Activated T-cell treated with anti-CD3 and anti-CD28 coated beads, Interleukin-2, amount 50 U/mL, for 1 hour (primary cell): ENCODE measurements around the gene CIAPIN1.

Experiments
- DNase-seq: peaks from one replicate; pipeline ENCODE4 v3.0.0-alpha.2; 2020

Gene CIAPIN1

DNA sequence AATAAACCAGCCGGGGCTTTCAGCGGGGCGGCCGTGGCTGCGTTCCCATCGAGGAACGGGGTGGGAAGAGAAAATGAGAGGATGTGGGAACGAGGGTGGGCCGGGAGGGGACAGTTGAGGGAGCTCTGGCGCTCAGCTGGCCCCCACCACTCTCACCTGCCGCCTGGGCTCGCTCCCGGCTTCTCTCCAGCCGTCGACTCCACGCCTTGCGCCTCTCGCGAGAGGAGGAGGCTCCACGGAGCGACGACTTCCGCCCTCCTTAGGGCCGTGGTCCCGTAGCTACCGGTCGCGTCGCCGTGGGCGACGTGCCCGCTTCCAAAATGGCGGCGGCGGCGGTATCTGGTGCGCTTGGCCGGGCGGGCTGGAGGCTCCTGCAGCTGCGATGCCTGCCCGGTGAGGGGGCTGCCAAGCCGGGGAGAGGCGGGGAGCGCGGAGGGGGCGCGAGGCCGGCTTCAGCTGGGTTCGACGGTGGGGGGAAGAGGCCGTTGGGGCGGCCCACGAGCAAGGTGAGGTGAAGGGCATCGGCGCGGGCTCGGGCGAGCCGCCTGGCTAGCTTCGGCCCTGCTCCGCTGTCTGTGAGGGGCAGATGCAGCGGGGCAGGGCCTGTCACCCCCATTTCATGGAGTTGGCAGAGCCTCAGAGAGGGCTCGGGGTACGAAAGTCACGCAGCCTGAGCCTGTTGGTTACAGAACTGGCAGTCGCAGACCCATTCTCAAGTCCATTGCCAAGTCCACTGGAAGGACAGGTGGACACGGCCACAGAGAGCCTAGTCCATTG is at the start of gene CIAPIN1, which contains the start of gene COQ9:
CIAPIN1 (minus strand) TSS at position 200 of the 777 bp plus-strand sequence. CDS start 6,457 bp downstream, outside the sequence.
COQ9 (plus strand) TSS at position 294 of the 777 bp plus-strand sequence; CDS start at position 321, 27 bp downstream.
- peak; percentile 92 for DNase-seq

DNA sequence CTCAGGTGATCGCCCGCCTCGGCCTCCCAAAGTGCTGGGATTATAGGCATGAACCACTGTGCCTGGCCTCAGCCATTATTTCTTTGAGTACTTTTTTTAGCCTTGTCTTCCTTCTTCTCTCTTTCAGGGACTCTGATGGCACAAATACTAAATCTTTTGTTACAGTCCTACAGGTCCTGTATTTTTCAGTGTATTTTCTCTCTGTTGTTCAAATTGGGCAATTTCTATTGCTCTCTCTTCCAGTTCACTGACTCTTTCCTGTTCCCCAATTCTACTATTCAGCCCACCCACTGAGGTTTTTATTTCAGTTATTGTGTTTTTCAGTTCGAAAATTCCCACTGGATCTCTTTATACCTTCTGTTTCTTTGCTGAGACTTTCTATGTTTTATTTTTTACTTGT is 46.6 kb upstream of the CIAPIN1 start:
- no peak for DNase-seq

DNA sequence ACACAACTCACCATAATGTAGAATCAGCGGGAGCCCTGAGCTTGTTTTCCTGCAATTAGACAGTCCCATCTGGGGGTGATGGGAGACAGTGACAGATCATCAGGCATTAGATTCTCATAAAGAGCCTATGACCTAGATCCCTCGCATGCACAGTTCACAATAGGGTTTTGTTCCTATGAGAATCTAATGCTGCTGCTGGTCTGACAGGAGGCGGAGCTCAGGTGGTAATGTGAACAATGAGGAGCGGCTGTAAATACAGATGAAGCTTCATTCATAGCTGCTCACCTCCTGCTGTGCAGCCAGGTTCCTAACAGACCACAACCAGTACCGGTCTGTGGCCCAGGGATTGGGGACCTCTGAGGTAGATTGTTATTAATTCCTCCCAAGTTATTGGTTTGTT is 42.0 kb upstream of the CIAPIN1 start:
- no peak for DNase-seq

DNA sequence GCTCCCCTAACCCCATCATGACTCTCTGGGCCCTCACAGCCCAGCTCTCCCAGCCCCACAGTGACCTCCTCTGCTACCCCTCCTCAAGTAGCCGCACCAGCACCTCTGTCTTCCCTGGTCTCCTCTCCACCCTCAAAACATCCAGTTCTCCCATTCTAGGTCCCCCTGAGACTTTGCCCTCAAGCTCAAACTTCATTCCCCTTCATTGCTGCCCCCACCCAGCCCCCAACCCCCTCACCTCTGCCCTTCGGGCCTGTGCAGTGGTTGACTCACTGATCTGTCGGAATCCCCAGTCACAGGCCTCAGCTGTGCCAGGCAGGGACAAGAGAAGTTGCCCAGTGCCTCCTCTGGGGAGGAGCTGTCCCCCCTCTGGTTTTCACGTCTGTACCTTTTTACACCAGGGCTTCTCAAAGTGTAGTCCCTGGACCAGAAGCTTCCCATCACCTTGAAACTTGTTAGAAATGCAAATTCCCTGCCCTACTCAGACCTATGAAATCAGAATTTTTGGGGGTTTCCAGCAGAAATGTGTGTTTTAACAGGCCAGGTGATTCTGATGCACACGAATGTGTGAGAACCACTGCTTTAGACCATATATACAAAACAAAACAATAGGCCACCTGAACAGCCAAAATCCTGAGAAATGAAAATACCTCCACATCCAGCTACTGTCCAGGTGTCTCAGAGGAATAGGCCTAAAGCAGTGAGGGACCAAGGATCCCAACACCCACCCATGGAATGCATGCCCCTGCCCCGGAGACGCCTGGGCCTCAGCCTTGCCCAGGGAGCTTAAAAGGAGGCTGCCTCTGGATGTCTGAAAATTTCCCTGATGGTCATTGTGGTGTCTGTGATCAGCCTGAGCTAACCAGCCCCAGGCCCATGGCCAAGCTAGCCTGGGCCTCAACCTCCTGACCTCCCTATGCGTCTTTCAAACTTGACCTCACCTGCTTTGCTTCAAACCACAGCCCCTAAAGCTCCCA is 40.0 kb upstream of the CIAPIN1 start:
- DNase-seq, result no peak

DNA sequence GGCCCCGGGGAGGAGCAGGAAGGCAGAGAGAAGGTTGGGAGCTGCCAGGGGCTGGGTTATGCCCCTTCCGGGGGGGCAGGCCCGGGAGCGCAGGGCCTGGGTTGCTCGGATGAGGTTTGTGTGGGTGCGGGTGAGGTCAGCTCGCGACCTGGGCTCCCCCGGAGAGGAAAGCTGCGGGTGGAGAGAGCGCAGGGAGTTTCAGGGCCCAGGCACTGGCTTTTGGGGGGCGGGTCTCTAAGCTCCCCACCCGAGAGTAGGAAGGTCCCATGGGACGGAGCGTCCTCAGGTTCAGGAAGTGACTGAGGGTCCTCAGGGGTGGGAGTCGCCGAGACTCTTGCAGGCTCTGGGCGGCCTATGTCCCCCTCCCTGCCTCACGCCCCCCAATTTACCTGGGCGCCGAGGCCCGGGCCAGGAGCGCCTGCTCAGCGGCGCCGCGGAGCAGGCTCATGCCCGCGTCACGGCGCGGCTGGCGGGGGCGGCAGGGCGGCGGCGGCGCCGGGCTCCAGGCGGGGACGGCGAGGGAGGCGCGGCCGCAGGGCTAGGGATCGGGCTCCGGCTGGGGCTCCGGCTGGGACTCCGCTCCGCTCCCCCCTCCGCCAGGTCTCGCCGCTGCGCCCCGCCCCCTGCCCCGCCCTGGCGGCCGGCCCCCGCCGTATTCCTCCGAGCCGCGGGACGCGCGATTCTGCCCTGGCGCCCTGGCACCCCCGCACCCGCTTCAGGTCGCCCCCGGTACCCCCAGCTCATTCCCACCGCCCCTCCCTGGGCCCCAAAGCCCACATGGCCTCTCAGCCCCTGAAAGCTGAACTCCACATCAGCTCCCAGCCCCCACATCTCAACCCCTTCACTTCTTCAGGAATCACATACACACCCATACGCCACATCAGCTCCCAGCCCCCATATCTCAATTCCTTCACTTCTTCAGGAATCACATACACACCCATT is 39.0 kb upstream of the CIAPIN1 start, which contains the start of gene DOK4:
DOK4 (minus strand) TSS at position 578 of the 942 bp plus-strand sequence. CDS start 6,986 bp downstream, outside the sequence.
- DNase-seq, result peak; percentile 86

DNA sequence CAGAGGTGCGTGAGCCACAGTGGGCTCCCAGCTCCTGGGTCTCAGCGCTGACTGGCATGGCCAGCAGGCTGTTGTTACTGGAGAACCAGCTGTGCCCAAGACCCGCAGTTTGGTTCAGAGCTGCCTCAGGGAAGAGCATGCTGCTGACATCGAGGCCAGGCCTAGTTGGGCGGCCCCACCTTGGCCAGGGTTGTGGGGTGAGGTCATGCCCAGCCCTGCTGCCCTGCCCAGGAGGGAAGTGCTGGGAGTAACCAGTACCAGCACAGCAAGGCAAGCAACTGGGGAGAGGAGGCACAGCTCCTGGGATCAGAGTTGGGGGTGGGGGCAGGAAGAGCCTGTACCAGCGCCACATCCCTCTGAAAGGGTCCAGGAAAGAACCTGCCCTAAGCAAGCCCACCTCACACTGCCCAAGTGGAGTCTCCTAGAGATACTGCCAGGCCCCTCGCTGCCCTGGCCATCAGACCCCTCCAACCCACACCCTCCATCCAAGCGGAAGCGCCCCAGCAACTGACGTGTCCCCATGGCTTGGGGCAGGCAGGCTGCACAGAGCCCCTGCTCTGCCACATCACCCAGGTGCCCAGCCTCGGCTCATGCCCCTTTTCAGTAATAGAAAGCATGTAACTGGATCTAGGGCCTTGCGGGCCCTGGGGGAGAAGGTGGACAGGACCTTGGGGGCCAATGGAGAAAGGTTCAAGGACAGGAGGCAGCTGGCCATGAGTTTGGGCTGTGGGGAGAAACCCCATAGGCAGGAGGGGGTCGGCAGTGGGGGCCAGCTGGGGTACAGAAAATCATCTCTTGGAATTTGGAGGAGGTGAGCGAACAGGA is 38.1 kb upstream of the CIAPIN1 start:
- no peak for DNase-seq

DNA sequence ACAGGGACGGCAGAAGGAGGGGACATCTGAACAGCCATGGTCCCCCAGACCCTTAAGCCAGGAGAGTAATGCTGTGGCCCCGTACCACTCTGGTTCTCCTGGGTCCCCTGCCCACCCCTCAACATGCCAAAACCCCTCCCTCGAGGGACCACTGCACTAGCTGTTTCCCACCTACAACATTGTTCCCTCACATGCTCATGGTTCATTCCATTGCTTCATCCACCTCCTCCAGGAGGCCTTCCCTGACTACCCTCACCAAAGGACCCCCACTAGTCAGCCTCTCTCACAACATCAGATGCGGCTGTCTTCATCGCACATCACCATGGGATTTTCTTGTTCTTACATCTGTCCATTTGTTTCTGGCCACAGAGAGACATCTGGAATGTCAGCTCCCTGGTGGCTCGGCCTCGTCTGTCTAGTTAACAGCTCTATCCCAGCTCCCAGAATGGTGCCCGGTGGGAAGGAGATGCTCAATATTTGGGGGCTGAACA is 37.4 kb upstream of the CIAPIN1 start:
- DNase-seq, result no peak

DNA sequence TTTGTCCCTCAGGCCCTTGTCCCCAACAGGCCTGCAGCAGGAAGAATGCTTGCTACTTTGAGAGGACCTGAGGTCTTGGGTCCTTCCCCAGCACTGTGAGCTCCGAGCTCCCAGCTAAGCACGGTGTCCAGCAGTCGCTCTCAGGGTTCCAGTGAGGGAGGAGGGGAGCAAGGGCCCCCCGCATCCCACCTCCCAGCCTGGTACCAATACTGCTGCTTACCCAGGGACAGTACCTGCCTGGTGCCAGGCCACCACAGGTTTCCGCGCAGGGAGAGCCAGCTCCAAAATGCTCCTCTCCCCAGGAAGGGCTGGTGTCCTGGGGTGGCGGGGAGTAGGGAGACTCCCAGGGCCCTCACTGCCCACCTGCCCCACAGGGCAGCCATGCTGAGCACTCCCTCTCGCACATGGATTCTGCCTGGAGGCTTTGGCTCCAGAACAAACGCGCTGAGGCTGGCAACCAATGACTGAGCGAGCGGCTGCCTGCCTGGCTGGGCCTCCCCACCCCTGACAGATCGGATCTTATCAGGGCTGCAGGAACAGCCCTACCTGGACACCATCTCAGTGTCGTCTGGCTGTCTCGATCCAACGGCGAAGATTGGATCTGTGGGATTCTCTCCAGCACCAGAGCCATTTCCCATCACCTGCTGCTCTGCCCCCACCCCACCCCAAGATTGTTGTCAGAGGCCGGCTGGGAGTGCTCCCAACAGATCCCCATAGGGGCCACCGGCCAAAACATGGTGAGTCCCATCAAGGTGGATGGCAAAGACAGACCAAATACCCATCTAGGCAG is 36.7 kb upstream of the CIAPIN1 start:
- DNase-seq, result no peak

DNA sequence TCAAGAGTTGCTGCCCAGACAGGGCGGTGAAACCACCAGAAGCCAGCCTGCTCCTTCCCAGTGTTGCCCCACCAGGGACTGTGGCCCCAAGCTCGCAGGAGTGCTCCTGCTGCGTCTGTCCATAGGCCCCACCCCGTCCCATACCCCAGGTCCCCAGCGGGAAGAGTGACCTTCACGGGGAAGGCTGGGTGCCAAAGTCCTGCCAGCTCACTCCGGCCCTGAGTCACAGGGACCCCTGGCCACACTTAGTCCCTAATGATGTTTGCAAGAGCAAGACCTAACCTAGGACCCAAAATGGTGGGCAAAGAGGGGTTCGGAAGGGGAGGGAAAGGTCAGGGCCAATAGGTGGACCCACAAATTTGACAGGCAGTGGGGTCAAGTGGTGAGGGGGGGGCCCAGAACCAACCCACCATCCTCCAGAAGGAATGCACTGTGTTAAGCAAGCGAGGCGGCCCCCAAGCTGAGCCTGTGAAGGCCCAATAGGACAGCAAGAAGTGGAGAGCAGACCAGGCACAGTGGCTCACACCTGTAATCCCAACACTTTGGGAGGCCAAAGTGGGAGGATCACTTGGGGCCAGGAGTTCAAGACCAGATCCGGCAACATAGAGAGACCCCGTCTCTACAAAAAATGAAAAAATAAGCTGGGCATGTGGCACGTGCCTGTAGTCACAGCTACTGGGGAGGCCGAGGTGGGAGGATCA is 35.8 kb upstream of the CIAPIN1 start:
- DNase-seq, result no peak

DNA sequence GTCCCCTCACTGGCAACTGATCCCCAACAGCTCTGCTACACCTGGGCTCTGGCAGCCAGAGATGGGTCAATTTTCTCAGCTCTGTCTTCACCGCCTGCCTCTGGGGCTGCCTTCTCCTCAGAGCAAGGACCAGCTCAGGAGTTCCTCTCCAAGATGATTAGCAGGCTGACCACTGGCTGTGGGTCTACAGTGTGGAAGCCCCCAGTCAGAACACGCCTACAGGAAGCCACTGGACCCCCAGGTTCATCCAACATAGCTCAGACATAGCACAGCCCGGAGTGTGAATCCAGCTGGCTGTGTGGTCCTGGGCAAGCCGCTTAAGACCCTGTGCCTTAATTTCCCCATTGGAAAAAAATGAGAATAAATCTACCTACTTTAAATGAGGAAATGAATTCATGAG is 34.2 kb upstream of the CIAPIN1 start:
- no peak for DNase-seq

DNA sequence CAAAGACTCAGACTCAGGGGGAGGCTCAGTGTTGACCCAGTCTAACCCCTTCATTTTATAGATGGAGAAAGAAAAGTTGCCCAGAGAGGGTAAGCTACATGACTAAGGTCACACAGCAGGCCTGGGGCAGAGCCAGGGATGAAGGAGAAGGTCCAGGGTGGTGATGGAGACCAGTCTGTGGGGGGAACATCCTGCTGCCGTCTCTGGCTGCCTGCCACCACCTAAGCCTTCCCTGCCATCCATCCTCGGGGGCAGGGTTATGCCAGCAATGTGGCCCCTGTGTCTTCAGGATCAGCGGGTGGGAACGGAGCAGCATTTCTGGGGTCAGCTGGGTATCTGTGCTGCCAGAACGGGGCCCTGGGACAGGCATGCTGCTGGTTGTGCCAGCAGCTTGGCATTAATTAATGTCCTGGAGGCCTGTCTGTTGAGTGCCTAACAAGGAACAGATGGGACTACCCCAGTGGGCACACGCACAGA is 33.6 kb upstream of the CIAPIN1 start:
- no peak for DNase-seq

DNA sequence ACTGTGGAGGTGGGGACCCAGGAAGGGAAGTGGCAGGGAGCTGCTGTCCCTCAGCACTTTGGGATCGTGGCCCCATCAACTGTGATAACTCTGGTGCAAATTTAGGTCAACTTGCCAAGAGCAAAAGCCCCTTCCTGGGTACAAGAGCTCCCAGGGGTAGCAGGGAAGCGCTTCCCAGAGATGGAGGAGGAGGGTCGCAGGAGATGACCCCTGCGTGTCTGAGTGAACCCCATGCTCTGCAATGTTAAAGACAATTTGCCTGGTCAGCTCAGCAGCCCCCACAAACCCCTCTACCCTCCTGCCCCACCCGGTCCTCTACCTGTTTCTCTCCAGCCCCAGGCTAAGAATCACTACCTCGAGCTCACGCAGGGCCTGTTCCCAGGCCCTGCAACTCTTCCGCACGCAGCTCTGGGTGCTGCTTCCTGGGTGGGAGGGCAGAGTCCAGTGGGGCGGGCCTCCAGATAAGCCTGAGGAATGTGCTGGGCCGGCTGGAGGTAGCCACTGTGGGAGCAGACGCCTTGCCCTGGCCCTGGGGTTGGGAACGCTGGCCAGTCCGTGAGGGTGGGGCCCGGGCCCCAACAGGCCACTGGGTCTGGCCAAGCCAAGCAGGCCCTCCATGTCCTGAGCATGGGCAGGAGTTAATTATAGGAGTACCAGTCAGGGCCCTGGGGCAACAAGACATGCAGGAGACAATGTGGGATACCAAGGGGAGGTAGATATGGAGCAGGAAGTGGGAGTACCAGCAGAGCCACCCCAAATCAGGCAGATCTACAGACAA is 33.0 kb upstream of the CIAPIN1 start:
- no peak for DNase-seq

DNA sequence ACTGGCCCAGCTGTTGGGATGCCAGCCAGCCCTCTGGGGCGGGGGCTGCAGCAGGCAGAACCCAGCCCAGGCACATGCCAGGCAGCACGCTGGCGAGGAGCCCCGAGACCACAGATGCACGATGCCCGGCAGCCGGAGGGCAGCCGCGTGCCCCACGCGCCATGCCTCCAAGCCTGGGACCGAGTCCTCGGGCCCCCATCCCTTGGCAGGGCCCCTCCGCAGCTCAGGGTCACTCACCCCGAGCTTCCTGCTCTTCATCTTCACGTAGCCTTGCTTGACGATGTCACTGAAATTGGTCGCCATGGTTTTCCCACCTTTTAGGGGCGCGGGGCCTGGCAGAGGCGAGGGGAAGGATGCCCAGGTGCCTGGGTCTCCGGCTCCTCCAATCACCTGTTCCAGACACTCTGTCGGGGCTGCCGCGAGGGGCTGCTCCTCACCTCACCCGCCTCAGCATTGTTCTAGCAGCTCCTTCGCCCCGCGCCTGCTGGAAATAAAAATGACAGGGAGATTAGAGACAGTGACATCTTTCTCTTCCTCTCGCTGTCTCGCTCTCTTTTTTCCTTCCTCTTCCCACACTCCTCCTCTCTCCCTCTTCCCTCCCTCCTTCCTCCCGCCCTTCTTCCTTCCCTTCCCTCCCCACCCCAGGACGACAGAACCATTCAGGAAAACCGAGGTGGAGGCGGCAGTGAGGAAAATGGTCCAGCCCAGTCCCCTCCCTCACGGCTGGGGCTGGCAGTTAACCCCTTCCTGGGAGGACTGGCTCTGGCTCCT is 32.2 kb upstream of the CIAPIN1 start:
- no peak for DNase-seq

DNA sequence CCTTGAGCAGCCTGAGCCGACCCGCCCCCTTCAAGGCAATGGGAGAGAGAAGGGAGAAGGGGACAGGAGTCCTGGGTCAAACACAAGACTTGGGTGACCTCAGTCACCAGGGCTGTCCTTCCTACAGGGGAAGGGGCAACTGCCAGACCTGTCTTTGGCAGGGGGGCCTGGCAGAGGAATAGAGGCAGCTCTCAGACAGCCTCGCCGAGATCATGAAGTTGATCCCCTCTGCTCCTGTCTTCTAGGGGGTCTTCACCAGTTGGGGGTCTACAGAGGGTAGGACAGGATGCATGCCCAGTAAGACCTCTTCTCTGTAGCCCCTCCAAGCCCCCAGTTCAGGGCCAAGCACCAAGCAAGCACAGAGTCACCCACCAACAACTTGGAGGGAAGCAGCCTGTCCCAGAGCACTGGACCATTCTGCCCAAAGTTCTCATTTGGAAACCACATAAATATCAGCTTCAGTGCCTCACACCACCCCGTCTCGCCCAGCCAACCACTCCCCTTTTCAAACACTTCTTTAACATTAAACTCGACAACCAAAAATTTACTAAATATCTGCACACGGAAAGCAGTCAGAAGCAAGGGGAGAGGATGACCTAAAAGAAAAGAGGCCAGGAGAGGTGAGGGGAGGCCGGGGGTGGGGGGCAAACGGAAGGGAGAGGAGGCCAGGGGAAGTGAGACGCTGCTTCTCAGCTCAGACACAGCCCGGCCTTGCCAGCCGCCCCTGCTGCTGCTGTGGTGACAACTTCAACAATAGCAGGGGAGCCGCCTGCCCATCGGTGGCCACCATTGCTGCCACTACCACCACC is 31.4 kb upstream of the CIAPIN1 start:
- DNase-seq, result no peak

DNA sequence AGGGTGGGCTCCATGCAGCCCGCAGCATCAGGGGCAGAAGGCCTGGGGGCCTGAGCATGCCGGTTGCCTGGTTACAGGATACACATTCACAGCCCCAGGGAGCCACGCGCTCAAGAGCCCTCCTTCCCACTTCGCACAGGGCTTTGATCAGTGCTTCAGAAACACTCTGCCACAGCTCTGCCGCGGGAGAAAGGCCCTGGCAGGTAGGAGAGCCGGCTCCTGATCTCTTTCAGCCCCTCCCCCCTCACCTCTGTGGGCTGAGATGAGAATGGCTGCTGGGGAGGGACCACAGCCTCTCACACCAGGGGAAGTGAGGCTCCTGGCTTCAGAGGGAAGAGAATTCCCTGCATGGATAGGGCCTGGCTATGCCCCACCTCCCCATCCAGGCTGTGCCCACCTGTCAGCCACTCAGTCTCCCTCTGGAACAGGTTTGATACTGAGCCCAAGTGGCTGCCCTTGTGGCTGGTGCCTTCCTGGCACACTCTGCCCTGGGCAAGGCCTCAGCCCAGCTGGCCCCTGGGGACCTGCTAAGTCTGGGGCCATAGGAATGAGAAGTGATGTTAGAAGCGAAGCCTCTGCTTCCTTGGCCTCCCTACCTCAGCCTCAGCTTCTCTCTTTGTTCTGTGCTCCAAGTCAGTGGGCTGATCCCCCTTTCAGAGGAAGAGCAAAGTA is 30.5 kb upstream of the CIAPIN1 start:
- DNase-seq, result no peak
